ENCODE measurements around the gene GSTO1.

GRCh38 chr10:104308439-104308903 is 53.8 kb downstream of the GSTO1 start:
- TF ChIP-seq EZH2 (IDR thresholded peaks at IDR 0.05; ENCODE audit: low read length) (no peak), CTCF (optimal IDR thresholded peaks at IDR 0.05 in 1 of 3, IDR thresholded peaks at IDR 0.05 in 1 of 3, conservative IDR thresholded peaks at IDR 0.05 in 1 of 3; ENCODE audit: extremely low read depth in 1 of 3, insufficient read depth in 2 of 3, low read length in 3 of 3) (no peak)
